Neural progenitor cell (in vitro differentiated cells): Measurements from ENCODE around the gene RAB11B. TPM values are rescaled to one million over a fixed set of nuclear protein-coding genes. Genes with fewer than 3 reads are reported as not detected.
A peak's percentile ranks its signal among the peaks of the same experiment; 100 is the strongest.
"Not testable (repeated sequence)": the region's sequence is repeated elsewhere in the genome, so short reads cannot be mapped to it uniquely, and the experiment has no call there.

Source experiments
- DNase-seq: peaks from one replicate; pipeline ENCODE4 v3.0.0-alpha.2; 2016; ENCODE audit warnings: low spot score
- H2AFZ ChIP-seq: fragments of 200-600 bp; sonication (generic); replicated peaks from 2 replicates; pipeline ENCODE4 v1.6.1; 2016; ENCODE audit warnings: antibody characterized with exemption
- H3F3A ChIP-seq: fragments of 200-600 bp; sonication (generic); 2 replicates; pipeline ENCODE4 v1.6.1; 2016; ENCODE audit warnings: antibody characterized with exemption, low read depth
- H3K27ac ChIP-seq: fragments of 200-600 bp; sonication (generic); 2 replicates; pipeline ENCODE4 v1.5.1; 2016; ENCODE audit warnings: mild to moderate bottlenecking
- H3K27me3 ChIP-seq: fragments of 200-600 bp; sonication (generic); 2 replicates; pipeline ENCODE4 v1.6.1; 2016; ENCODE audit warnings: mild to moderate bottlenecking, moderate library complexity
- H3K36me3 ChIP-seq: fragments of 200-600 bp; sonication (generic); 2 replicates; pipeline ENCODE4 v1.5.1; 2016
- H3K4me1 ChIP-seq: fragments of 200-600 bp; sonication (generic); 2 replicates; pipeline ENCODE4 v1.6.1; 2016; ENCODE audit warnings: mixed run types
- H3K4me2 ChIP-seq: fragments of 200-600 bp; sonication (generic); 2 replicates; pipeline ENCODE4 v1.6.1; 2016
- H3K4me3 ChIP-seq: fragments of 200-600 bp; sonication (generic); 2 replicates; pipeline ENCODE4 v1.5.1; 2016
- H3K79me2 ChIP-seq: fragments of 200-600 bp; sonication (generic); 2 replicates; pipeline ENCODE4 v1.6.1; 2016; ENCODE audit warnings: low read depth
- H3K9ac ChIP-seq: fragments of 200-600 bp; sonication (generic); 2 replicates; pipeline ENCODE4 v1.6.1; 2016
- H3K9me3 ChIP-seq: fragments of 200-600 bp; sonication (generic); 2 replicates; pipeline ENCODE4 v1.5.1; 2016; ENCODE audit warnings: low read depth
- H4K20me1 ChIP-seq: fragments of 200-600 bp; sonication (generic); 2 replicates; pipeline ENCODE4 v1.6.1; 2016; ENCODE audit warnings: low read depth
- H3K27ac Mint-ChIP-seq: 3 replicates; pipeline ENCODE4 v1.8.0; 2021; ENCODE audit warnings: mixed read lengths
- H3K27me3 Mint-ChIP-seq: 2 replicates; pipeline ENCODE4 v1.8.0; 2022; ENCODE audit warnings: low read depth, mild to moderate bottlenecking, inconsistent platforms, moderate library complexity, mixed read lengths; ENCODE audit not compliant: insufficient read depth
- H3K36me3 Mint-ChIP-seq: 3 replicates; pipeline ENCODE4 v1.8.0; 2021; ENCODE audit warnings: mixed read lengths
- H3K4me1 Mint-ChIP-seq: 3 replicates; pipeline ENCODE4 v1.8.0; 2021; ENCODE audit warnings: mixed read lengths
- H3K4me3 Mint-ChIP-seq: 3 replicates; pipeline ENCODE4 v1.8.0; 2021; ENCODE audit warnings: mild to moderate bottlenecking, moderate library complexity, mixed read lengths
- H3K9me3 Mint-ChIP-seq: 3 replicates; pipeline ENCODE4 v1.8.0; 2020; ENCODE audit warnings: mixed read lengths
- EZH2 ChIP-seq: fragments of 200-600 bp; sonication (generic); IDR thresholded peaks from 2 replicates; pipeline ENCODE4 v1.6.1; 2017; ENCODE audit warnings: antibody characterized with exemption, mild to moderate bottlenecking, moderate library complexity
- EZH2phosphoT487 ChIP-seq: fragments of 200-600 bp; sonication (generic); IDR thresholded peaks from 2 replicates; pipeline ENCODE4 v1.6.1; 2017; ENCODE audit warnings: antibody characterized with exemption
- total RNA-seq: library from RNA; depleted of rRNA; stranded (reverse); fragments of >200 nt; gene quantifications from 2 replicates; pipeline ENCODE4 v1.2.3, GENCODE V29; 2015; ENCODE audit warnings: low replicate concordance
- TF ChIP-seq, protein P1 (sequence below): fragments of 200-600 bp; sonication (generic); IDR thresholded peaks from 2 replicates; pipeline ENCODE4 v1.5.1; 2017; ENCODE audit warnings: antibody characterized with exemption, mild to moderate bottlenecking

RAB11B gene
- total RNA-seq, 1 donor from 2014 or later: 17.1 TPM

DNA sequence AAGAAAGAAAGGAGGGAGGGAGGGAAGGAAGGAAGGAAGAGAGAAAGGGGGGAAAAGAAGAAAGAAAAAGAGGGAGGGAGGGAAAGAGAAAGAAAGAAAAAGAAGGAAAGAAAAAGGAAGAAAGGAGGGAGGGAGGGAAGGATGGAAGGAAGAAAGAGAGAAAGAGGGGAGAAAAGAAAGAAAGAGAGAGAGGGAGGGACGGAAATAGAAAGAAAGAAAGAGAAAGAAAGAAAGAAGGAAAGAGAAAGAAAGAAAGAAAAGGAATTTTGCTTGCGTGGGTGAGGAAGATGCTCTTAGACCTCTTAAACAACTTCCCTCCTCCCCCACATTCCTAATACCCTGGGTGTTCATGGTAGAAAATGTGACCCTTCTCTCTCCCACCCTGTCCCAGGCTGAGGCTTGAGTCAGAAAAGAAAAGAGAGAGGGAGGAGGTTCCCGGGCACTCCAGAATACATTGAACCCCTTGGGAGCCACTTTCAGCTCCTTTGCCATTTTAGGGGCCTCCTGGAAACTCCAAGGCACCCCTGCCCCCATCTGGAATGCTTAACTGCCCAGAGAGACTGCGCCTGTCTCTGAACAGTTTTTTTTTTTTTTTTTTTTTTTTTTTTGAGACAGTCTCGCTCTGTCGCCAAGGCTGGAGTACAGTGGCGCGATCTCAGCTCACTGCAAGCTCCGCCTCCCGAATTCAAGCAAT, 37.9 kb upstream of the RAB11B start:
- H3K4me3 Mint-ChIP-seq: peak overlapping the region; percentile 70
- TF ChIP-seq EZH2 (no peak), EZH2phosphoT487 (no peak)
- TF ChIP-seq, protein P1, sequence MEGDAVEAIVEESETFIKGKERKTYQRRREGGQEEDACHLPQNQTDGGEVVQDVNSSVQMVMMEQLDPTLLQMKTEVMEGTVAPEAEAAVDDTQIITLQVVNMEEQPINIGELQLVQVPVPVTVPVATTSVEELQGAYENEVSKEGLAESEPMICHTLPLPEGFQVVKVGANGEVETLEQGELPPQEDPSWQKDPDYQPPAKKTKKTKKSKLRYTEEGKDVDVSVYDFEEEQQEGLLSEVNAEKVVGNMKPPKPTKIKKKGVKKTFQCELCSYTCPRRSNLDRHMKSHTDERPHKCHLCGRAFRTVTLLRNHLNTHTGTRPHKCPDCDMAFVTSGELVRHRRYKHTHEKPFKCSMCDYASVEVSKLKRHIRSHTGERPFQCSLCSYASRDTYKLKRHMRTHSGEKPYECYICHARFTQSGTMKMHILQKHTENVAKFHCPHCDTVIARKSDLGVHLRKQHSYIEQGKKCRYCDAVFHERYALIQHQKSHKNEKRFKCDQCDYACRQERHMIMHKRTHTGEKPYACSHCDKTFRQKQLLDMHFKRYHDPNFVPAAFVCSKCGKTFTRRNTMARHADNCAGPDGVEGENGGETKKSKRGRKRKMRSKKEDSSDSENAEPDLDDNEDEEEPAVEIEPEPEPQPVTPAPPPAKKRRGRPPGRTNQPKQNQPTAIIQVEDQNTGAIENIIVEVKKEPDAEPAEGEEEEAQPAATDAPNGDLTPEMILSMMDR: no peak
- no peaks in the 10 kb centered on the region for H3K9me3 ChIP-seq
- H3K27ac Mint-ChIP-seq: peak overlapping the region; percentile 53
- H3K9me3 Mint-ChIP-seq: no peaks in the 10 kb centered on the region
- H3K9ac ChIP-seq: no peak overlapping the region
- no peak overlapping the region for H3K27ac ChIP-seq
- H3K27me3 Mint-ChIP-seq: peaks cover 4% of the 10 kb centered on the region
- H3F3A ChIP-seq: peaks cover 17% of the 10 kb centered on the region
- peaks cover 7% of the 10 kb centered on the region for H3K4me1 ChIP-seq
- no peaks in the 10 kb centered on the region for H3K79me2 ChIP-seq
- no peaks in the 10 kb centered on the region for H3K36me3 Mint-ChIP-seq
- peaks cover 3% of the 10 kb centered on the region for H3K27me3 ChIP-seq
- H3K36me3 ChIP-seq: no peaks in the 10 kb centered on the region
- peak; percentile 50 for DNase-seq
- peak overlapping the region; percentile 71 for H3K4me2 ChIP-seq
- H3K4me1 Mint-ChIP-seq: peaks cover 16% of the 10 kb centered on the region
- peak overlapping the region; percentile 86 for H2AFZ ChIP-seq
- no peaks in the 10 kb centered on the region for H4K20me1 ChIP-seq
- peak overlapping the region; percentile 33 for H3K4me3 ChIP-seq

DNA sequence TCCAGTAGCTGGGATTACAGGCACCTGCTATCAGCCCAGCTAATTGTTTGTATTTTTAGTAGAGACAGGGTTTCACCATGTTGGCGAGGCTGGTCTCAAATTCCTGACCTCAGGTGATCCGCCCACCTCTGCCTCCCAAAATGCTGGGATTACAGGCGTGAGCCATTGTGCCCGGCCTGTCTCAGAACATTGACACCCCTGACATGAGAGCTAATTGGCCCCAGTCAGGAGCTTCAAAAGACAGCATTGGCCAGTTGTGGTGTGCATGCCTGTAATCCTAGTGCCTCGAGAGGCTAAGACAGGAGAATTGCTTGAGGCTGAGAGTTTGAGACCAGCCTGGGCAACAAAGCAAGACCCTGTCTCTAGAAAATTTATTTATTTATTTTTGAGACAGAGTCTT, 37.3 kb upstream of the RAB11B start:
- not testable (repeated sequence) for H3K27me3 Mint-ChIP-seq, H3K79me2 ChIP-seq, H3K9me3 ChIP-seq, H3K27ac ChIP-seq, H3K9me3 Mint-ChIP-seq, H3K36me3 ChIP-seq, H4K20me1 ChIP-seq, H3K27me3 ChIP-seq, H3K36me3 Mint-ChIP-seq, H3K4me1 ChIP-seq, H3K9ac ChIP-seq, H3K27ac Mint-ChIP-seq, H3K4me3 Mint-ChIP-seq
- Histone ChIP-seq H3F3A (peaks cover 17% of the 10 kb centered on the region), H3K4me3 (peak overlapping the region; percentile 33), H3K4me2 (peak overlapping the region; percentile 71), H2AFZ (peak overlapping the region; percentile 86)
- DNase-seq: peak; percentile 53
- H3K4me1 Mint-ChIP-seq: peaks cover 14% of the 10 kb centered on the region

DNA sequence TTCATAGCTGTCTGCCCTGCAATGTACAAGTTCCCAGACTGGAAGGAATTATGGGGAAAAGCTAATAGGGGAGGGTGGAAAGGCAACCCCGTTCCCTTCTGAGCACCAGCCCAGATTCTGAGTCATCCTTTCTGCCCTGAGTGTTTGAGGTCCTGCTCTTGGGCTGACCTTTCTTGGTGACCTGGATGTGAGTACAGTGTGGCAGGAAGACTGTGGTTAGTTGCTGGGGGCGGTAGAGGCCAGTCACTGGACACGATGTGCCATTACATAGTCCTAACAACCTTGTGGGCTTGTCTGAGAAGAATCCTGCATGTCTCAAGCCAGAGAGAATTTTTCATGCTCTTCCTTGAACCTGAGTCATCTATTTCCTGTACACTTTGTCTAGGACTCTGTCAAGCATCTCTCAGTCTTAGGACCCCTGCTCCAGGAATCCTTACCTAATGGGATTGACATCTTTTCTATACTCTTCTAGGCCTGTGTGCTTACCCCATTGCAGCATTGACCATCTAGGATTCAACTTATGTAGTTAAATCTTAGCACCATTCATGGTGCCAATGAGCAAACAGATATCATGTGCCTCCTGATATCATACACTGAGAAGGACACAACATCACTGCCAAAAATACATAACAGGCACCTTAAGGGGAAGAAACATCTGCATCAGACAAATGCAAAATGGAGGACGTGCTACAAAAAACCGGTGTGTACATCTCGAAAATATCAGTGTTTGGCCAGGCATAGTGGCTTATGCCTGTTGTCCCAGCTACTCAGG, 34.3 kb upstream of the RAB11B start:
- no peaks in the 10 kb centered on the region for H4K20me1 ChIP-seq
- H3K4me2 ChIP-seq: no peak overlapping the region
- no peaks in the 10 kb centered on the region for H3K36me3 Mint-ChIP-seq
- no peak overlapping the region for H3K4me3 Mint-ChIP-seq
- H3K79me2 ChIP-seq: no peaks in the 10 kb centered on the region
- peaks cover 7% of the 10 kb centered on the region for H3K4me1 ChIP-seq
- H3K36me3 ChIP-seq: no peaks in the 10 kb centered on the region
- DNase-seq: no peak
- TF ChIP-seq, protein P1: no peak
- no peak for TF ChIP-seq EZH2phosphoT487
- no peak for TF ChIP-seq EZH2
- peaks cover 5% of the 10 kb centered on the region for H3K27me3 Mint-ChIP-seq
- H3K27me3 ChIP-seq: peaks cover 3% of the 10 kb centered on the region
- no peaks in the 10 kb centered on the region for H3K9me3 Mint-ChIP-seq
- H3K27ac Mint-ChIP-seq: no peak overlapping the region
- H3K9me3 ChIP-seq: no peaks in the 10 kb centered on the region
- H3K9ac ChIP-seq: no peak overlapping the region
- no peak overlapping the region for H3K4me3 ChIP-seq
- H2AFZ ChIP-seq: no peak overlapping the region
- peaks cover 17% of the 10 kb centered on the region for H3F3A ChIP-seq
- peaks cover 13% of the 10 kb centered on the region for H3K4me1 Mint-ChIP-seq
- no peak overlapping the region for H3K27ac ChIP-seq

- Histone ChIP-seq H3K9ac (no peak overlapping the region), H3K4me2 (no peak overlapping the region), H2AFZ (no peak overlapping the region), H3K27ac (no peak overlapping the region), H3F3A (peaks cover 13% of the 10 kb centered on the region), H4K20me1 (no peaks in the 10 kb centered on the region), H3K27me3 (peaks cover 6% of the 10 kb centered on the region), H3K4me3 (no peak overlapping the region), H3K4me1 (peaks cover 3% of the 10 kb centered on the region), H3K36me3 (no peaks in the 10 kb centered on the region), H3K9me3 (no peaks in the 10 kb centered on the region), H3K79me2 (no peaks in the 10 kb centered on the region)
- Mint-ChIP-seq H3K9me3 (no peaks in the 10 kb centered on the region), H3K4me1 (peaks cover 8% of the 10 kb centered on the region), H3K36me3 (no peaks in the 10 kb centered on the region), H3K4me3 (no peak overlapping the region), H3K27me3 (peaks cover 5% of the 10 kb centered on the region), H3K27ac (no peak overlapping the region)
- DNase-seq: no peak
- TF ChIP-seq, protein P1: no peak
- TF ChIP-seq EZH2: no peak
- no peak for TF ChIP-seq EZH2phosphoT487
Measured at GRCh38 chr19:8357007-8357521, 33.1 kb upstream of the RAB11B start.
